HG02678 (cell line): Measurements from ENCODE around the gene GRK4.
"Not testable (repeated sequence)": the region's sequence is repeated elsewhere in the genome, so short reads cannot be mapped to it uniquely, and the experiment has no call there.

ENCODE experiments used
- ATAC-seq: cut with Tn5 transposase; IDR thresholded peaks from one replicate; pipeline ENCODE4 v1.9.1; 2021; ENCODE audit warnings: mild to moderate bottlenecking, moderate library complexity; ENCODE audit not compliant: unreplicated experiment

Gene GRK4

DNA sequence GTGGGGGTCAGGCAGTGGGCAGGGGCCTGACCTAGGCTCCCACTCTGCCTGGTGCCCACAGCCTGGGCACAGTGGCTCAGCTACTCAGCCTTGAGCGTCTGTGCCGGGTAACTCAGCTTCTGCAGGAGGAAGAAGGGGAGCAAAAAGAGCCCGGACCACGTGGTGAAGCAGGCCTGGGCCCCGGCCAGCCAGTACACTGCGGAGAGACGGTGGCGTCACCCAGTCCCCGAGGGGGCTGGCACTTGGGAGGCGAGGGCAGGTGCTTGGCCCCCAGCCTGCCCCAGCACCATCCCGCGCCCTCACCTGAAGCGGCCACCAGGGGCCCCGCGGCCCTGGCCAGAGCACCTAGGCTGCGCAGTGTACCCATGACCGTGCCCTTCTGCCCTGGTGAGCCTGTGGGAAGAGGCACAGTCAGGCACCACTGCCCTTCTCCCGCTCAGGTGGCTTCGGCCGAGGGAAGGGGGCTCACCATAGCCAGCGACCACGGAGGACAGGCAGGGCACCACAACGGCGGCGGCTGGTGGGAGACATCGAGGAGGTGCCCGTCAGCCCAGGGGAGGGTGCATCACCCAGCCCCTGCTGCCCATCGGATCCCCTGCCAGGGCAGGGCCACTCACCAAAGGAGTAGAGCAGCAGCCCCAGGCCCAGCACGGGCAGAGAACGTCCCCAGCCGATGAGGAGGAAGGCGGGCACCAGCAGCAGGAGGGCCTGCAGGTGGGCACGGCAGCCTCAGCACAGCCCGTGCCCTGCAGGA, 32.4 kb upstream of the GRK4 start:
- ATAC-seq = no peak

DNA sequence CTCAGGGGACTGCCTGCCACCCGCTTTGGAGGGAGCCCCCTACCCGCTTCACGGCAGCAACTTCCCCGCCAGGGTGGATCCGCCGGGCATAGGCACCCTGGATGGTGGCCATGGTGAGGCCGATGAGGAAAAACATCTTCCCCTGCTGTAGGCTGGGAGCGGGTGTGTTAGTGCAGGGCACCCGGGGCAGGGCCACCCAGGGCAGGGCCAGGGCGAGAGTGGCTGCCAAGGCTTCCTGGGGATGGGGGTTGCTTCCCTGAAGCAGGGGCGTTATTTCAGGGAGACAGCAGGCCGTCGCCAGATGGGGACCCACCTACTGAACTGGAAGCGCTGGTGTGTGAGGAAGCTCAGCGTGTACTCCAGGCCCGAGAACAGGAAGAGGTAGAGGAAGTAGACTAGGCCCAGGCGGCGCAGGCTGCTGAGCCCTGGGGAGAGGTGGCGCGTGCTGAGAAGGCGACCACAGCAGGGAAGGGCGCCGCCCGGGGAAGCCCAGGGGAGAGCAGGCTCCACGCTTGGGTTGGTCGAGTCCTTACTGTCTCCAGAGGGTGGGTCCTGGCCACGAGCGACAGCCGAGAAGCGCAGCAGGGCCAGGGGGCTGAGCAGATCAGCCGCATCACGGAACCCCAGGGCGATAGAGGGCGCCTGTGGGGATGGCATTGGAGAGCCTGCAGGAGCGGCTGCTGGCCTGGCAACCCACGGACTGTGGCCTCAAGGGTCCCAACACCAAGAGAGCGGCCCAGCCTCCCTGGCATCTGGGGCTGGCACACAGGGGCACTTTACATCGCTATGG, 31.7 kb upstream of the GRK4 start:
- ATAC-seq = peak; percentile 49

DNA sequence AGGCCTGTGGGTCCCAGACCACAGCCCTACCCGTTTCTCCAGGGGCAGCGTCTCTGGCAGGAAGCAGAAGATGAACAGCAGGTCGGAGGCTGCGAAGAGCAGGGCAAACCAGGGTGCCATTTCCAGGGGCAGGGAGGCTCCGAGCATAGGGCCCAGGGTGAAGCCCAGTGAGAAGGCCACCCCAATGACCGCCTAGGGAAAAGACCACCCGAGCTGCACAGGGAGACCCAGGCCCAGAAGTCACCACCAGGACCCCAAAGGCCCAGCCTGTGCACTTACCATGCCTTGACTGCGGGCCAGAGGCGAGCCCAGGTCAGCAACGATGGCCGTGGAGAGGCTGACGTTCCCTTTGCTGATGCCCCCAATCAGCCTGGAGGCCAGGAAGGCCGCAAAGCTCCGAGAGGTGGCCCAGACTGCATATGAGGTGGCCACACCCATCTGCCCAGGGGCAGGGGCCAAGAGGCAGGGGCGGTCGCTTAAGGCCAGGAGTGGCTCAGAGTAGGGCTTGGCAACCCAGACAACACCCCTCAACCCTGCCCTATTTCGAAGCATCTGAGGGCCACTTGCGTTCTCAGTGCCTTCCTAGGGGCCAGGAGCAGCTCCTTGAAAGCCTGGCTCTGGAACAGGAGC, 30.9 kb upstream of the GRK4 start:
- no peak for ATAC-seq

DNA sequence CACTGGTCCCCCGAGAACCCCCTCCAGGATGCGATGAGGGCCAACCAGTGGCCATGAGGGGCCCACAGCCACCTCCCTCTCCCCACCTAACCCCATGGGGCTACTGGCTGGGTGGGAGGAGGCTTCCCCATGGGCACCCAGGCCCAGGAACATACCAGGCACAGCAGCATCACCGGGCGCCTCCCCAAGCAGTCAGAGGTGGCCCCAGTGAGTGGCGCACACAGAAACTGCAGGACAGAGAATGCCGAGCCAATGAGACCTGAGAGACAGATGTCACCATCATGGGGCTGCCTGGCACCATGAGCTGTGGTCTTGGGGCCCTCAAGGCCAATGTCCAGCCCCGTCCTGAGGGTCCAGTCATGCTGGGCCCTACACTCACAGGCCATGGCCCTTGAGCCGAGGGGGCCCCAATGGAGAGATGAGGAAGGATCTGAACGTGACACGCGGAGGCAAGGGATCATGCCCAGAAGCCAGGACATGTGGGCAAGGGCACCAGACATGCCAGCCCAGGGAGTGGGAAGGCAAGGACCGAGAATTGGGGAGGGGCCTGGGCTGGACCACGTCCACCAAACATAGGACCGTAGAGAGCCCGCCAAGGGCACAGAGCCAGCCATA, 30.3 kb upstream of the GRK4 start:
- no peak for ATAC-seq

DNA sequence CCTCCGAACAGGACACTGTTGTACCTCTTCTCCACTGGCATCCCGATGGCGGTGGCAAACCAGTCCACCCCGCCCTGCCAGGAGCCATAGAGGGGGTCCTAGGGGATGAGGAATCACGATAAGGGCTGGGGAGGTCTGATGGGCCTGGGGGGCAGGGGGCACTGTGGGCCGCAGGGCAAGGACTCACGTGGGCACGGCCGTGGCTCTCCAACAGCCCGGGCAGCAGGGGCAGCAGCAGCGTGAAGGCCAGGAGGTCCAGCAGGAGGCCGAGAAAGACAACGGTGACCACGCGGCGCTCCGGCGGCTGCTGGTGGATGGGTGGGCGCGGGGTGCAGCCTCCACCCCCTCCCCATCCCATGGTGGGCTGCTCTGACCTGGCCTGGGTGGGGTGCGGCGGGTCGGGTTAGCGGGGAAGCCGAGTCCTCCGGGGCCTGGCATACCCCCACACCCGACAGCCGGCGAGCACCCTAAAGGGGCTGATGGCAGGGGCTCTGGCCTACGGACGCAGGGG, 29.8 kb upstream of the GRK4 start:
- no peak for ATAC-seq

DNA sequence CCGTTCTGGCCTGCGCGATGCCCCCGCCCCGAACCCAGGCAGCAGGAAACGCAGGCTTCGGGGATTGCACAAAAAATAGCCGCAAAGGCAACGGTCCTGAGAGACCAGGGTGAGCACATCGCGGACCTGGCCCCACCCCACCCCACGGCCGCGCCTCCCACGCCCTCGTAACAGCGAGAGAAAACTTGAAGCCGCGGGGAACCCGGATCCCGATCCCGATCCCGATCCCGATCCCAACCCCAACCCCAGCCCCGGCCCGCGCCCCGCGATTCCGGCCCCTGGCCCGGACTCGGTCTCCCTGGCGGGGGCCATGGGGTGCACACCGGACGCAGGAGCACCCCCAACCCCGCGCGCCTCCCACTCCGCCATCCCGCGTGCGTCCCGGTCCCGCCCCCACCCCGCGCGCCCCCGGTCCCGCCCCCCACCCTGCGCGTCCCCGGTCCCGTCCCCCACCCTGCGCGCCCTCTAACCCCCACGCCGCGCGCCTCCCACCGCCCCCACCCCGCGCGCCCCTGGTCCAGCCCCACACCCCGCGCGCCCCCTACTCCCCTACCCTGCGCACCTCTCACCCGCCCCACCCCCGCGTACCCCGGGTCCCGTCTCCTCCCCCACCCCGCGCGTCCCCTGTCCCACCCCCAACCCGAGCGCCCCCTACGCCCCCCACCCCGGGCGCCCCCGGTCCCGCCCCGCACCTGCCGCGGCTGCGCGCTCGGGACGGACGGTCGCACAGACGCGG, 29.1 kb upstream of the GRK4 start:
- no peak for ATAC-seq

DNA sequence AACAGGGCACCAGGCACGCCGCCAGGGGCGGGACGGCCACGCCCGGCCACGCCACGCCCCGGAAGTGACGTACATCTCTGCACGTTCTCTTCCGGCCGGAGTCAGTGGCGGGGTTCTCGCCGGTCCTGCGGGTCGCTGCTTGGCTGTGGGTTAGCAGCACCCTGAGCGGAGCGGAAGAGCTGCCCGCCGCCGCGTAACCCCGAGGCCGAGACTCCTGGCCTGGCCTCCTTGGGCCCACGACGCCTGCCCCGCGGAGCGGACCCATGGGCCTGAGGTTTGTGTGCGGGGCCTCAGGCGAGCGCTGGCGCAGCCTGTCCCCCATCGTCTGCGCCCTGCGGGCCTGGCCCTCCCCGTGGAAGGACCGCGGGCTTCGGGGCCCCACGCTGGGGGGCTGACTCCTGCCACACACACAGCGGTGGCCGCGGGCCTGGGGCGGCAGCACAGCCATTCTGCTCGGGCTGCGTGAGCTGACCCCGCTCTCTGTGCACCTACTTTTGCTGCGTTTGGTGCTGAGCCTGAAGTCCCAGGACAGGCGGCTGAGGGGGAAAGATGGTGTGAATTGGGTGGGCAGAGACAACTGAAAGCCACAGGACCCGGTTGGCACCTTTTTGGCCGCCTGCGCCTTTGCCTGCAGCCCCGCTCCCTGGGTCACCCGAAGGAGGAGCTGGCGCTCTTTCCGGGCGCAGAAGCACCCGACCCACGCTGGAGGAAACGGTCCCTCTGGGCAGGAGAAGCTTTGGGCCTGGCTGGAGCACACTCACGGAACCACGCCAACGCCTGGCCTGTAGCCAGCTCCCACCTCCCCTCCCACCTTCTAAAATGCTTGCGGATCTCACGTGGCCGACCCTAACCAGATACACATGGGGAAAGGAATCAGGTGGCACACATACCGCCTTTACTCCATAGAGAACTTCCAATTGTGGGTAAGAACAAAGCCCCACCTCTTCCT, 28.3 kb upstream of the GRK4 start:
- peak; percentile 54 for ATAC-seq

DNA sequence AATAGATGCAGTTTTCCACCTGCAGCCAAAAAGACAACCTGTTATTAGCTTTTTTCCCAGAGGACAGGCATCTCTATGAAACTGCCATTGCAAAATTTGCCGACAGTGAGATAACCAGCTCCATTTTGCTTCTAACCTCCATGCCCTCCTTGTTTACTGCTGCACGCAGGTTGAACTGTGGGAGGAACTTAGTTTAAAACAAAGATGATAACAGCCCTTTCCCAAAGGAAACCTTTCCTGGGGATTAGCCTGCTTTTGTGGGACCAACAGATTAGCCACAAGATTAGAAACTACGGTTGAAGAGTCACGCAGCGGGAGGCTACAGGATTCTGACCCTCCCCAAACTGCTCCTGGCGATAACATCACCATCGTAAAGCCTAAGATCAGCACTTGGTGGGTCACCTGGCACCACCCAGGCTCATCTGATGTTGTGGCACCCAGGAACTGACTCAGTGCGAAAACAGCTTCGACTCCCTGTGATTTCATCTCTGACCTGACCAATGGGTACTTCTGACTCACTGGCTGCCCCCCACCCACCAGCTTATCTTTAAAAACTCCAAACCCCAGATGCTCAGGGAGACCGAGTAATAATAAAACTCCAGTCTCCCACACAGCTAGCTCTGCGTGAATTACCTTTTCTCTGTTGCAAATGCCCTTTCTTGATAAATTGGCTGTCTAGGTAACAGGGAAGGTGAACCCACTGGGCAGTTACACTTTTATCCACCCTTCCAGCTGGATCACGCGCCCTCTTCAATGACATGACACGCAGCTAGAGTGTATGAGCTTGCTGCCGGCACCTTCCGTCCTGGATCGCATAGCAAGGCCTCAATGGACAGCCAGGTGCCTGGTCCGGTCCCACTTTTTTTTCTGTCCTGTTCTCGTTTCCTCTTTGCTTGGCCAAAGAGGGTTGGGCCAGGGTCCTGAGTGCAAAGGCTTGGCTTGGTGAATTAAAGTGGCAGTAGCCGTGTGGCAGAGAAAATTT, 27.3 kb upstream of the GRK4 start:
- no peak for ATAC-seq

DNA sequence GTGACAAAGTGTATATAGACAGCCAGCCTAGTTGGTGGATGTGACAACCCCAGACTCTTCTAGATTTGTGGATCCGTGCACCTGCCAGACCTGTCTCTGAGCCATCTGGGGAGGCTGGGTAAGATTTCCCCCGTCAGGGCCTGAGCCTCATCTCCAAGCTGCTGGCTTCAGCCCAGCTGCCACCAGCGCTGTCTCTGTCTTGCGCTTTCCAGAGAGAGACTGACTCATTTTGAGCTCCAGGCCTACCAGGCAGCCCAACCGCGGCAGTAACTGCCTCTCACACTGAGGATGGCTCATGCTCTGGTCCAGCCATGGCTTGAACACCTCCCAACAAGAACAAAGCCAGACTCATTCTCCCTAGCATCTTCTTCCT, 26.6 kb upstream of the GRK4 start:
- no peak for ATAC-seq

DNA sequence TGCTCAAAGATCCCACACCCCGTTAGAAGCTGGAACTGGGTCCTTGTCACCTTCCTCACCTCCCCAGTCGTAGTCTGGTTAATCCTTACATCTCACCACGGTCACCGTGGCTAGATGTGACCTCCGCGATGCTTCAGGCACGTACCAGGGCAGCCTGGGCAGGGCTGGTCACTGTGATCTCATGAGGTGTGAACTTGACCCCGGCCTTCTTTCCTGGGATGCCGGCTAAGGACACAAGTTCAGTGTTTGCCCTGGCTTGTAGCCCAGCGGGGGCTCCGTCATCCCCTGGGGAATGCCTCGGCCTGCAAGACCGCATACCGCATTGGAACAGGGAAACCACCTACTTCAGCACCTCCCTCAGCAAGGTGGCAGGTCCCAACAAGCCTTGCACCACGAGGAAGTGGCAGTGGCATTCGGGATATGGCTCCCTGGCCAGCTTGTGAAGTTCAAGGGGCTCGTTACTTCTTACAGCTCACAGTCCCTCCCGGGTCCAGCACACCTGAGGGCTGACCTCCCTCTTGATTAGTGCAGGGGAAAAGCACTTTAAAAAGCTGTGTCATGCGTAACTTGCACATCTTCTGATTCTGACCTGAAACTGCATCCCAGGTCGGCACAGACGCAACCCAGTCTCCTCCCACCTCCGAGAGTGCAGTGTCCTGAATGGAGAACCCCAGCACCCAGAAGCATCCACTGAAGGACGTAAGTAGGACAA, 26.1 kb upstream of the GRK4 start:
- ATAC-seq = no peak

DNA sequence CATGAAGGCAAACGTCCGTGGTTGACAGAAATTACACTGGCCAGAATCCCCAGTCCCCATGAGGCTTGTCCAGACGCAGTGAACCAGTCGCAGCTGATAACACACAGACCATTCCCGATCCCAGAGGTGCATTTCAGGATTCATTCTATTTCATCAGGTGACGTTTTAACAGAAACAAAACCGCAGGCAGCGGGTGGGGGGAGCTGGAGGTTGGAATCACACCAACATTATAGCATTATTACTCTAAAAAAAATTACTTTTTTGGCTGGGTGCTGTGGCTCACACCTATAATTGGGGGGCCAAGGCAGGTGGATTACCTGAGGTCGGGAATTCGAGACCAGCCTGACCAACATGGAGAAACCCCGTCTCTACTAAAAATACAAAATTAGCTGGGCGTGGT, 25.4 kb upstream of the GRK4 start:
- ATAC-seq = no peak

DNA sequence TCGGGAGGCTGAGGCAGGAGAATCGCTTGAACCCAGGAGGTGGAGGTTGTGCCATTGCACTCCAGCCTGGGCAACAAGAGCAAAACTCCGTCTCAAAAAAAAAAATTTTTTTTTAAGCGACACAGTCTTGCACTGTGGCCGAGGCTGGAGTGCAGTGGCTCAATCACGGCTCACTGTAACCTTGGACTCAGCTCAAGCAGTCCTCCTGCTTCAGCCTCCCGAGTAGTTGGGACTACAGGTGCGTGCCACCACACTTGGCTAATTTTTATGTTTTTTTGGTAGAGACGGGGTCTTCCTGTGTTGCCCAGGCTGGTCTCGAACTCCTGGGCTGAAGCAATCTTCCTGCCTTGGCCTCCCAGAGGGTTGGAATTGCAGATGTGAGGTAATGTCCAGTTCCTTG, 25.0 kb upstream of the GRK4 start:
- not testable (repeated sequence) for ATAC-seq

DNA sequence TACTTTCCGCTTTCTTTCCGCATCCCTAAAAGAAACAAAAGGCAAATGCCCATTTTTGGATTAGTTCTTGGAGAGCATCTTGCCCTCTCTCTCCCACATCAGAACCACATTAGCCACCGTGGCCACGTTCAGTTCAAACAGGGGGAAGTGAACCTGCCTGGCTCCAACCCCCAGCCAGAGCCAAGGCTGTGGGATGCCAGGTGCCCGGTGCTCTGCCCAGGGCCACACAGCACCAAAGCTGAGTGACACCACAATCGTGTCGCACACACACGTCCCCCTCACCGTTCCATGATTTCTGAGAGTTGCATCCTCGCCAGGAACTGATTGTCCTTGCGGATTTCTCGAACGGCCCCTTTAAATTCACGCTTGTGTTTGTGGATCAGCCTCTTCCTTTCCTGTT, 24.5 kb upstream of the GRK4 start:
- ATAC-seq = no peak

DNA sequence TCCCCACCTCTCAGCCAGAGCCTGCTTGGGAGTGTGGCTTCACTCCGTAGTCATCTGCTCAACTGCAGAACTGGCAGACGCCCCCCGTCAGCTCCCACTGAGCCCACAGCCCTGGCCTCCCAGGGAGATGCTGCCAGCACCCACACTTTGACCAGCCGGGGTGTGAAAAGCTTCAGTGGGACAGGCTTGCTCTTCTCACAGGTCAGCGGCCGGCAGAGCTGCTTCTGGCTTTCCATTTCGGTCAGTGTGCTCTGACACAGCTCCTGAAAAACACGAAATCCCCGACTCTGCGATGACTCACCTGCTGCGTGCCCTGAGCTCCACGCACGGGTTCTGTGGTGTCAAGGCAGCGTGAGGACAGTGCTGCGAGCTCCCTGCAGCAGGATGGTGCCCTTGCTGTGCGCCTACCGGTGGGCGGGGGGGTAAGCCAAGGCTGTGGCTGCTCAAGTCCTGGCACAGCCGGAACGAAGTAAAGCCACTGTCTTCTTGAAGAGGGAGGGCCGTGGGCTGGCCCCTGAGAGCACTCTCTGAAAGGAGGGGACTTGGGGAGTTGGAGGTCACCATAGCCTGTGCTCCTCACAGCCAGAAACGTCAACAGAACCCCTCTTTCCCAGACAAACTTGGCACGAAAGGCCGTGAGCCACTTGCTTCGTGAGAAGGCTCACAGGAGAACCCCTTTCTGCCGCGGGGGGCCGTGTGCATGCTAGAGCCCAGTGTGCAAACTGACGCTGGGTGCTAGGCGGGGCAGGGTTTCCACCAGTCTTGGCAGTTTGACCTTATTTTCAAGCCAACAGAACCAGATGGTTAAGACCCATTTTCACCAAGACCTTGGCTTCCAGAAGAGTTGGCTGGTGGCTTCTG, 23.8 kb upstream of the GRK4 start:
- ATAC-seq = no peak

DNA sequence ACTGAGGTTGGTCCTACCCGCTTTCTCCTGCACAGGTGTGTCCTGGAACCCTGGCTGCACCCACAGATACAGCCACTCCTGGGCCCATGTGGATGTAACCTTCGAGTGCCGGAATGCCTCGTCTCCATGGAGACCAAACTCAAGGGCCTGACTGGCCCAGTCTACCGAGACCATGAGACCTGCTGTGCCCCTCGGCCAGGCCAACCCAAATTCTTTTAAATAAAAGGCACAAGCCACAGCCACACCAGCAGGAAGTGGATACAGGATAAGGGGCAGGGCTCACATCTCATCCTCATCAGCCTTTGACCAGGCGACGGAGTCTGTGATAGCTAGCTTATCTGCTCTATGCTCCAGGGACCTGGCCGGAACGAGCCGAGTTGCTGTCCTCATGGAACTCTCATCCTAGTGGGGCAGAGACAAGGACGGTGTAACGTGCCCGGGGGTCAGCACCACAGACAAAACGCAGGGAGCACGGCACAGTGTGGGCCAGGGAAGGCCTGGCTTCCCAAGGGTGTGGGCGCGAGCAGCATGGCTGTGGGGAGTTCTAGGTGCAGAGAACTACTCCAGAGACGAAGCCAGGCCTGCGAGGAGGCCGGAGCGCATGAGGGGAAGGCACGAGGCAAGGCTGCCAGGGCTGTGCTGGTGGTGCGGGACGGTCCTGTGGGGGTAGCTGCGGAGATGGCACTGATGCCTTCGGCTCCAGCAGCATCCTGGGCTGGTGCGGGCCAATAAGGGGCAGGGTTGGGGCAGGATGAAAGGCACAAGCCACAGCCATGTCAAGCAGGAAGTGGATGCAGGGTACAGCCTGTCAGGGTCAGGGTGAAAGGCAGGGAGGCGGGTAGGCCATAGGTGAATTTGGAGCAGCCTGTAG, 22.9 kb upstream of the GRK4 start:
- ATAC-seq = no peak
